Measurements from ENCODE around the gene CCNQ. TPM values are rescaled to one million over a fixed set of nuclear protein-coding genes. Genes with fewer than 3 reads are reported as not detected.

Gene CCNQ
- total RNA-seq, 1 experiment from 2014 or later = 20.3 TPM

DNA sequence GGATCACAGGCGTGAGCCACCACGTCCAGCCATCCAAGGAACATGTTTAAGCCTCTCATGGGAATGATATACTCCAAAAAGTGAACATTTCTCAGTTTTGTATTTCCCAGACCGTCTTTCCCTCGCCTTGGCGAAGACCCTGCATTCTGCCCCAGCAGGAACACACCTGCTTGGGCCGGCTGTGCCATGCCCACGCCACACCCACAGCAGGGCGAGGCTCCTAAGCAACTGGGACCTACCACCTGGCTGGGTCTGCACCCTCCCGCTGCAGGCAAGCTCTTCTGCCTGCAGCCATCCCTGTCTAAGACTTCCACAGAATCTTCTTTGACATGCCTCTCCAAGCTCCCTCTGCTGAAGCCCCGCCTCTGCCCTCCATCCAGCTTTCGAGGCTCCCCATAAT lies 3.6 kb downstream of the CCNQ start:
- no peak for TF ChIP-seq ZBTB33 (IDR thresholded peaks at IDR 0.05; ENCODE audit: extremely low read depth, insufficient replicate concordance, low read length)
- TF ChIP-seq EGR1 (IDR thresholded peaks at IDR 0.05; ENCODE audit: low read depth) = no peak
- TF ChIP-seq EZH2 (IDR thresholded peaks at IDR 0.05) = no peak
- no peak for TF ChIP-seq SRF (IDR thresholded peaks at IDR 0.05; ENCODE audit: low read depth)
- no peak for TF ChIP-seq FOSL1 (IDR thresholded peaks at IDR 0.05; ENCODE audit: low read depth)
- no peak for TF ChIP-seq SIN3A (IDR thresholded peaks at IDR 0.05; ENCODE audit: low read depth)
- TF ChIP-seq YY1 (IDR thresholded peaks at IDR 0.05; ENCODE audit: extremely low read depth, insufficient replicate concordance, low read depth, low read length) = no peak
- no peak for TF ChIP-seq POLR2A (IDR thresholded peaks at IDR 0.05; ENCODE audit: borderline replicate concordance, extremely low read depth, insufficient read depth, insufficient read length)
- TF ChIP-seq TCF7L2 (IDR thresholded peaks at IDR 0.05; ENCODE audit: borderline replicate concordance, extremely low read depth, insufficient read depth, insufficient read length) = no peak
- TF ChIP-seq CTCF (IDR thresholded peaks at IDR 0.05 in 2 of 3, conservative IDR thresholded peaks at IDR 0.05 in 1 of 3; ENCODE audit: borderline replicate concordance in 1 of 3, insufficient read depth in 1 of 3, low read depth in 2 of 3, low read length in 2 of 3) = no peak
- TF ChIP-seq, protein P1, sequence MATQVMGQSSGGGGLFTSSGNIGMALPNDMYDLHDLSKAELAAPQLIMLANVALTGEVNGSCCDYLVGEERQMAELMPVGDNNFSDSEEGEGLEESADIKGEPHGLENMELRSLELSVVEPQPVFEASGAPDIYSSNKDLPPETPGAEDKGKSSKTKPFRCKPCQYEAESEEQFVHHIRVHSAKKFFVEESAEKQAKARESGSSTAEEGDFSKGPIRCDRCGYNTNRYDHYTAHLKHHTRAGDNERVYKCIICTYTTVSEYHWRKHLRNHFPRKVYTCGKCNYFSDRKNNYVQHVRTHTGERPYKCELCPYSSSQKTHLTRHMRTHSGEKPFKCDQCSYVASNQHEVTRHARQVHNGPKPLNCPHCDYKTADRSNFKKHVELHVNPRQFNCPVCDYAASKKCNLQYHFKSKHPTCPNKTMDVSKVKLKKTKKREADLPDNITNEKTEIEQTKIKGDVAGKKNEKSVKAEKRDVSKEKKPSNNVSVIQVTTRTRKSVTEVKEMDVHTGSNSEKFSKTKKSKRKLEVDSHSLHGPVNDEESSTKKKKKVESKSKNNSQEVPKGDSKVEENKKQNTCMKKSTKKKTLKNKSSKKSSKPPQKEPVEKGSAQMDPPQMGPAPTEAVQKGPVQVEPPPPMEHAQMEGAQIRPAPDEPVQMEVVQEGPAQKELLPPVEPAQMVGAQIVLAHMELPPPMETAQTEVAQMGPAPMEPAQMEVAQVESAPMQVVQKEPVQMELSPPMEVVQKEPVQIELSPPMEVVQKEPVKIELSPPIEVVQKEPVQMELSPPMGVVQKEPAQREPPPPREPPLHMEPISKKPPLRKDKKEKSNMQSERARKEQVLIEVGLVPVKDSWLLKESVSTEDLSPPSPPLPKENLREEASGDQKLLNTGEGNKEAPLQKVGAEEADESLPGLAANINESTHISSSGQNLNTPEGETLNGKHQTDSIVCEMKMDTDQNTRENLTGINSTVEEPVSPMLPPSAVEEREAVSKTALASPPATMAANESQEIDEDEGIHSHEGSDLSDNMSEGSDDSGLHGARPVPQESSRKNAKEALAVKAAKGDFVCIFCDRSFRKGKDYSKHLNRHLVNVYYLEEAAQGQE (IDR thresholded peaks at IDR 0.05; ENCODE audit: low read depth) = no peak
- TF ChIP-seq SP1 (IDR thresholded peaks at IDR 0.05; ENCODE audit: low read depth) = no peak
- no peak for TF ChIP-seq ATF3 (IDR thresholded peaks at IDR 0.05)
- TF ChIP-seq POLR2AphosphoS5 (IDR thresholded peaks at IDR 0.05; ENCODE audit: low read depth, low read length) = no peak
- TF ChIP-seq ELF1 (IDR thresholded peaks at IDR 0.05; ENCODE audit: borderline replicate concordance, low read depth) = no peak
- TF ChIP-seq, protein P2, sequence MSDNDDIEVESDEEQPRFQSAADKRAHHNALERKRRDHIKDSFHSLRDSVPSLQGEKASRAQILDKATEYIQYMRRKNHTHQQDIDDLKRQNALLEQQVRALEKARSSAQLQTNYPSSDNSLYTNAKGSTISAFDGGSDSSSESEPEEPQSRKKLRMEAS (IDR thresholded peaks at IDR 0.05) = no peak
- TF ChIP-seq ZFX (IDR thresholded peaks at IDR 0.05) = no peak
- intact Hi-C loops (cut with micrococcal nuclease) = no loop called here
- H3K9me2 ChIP-seq (ENCODE audit: insufficient read depth) = no peaks in the 10 kb centered on the region
- no peak overlapping the region for H3K9ac ChIP-seq (ENCODE audit: low read length)
- H3K9me3 ChIP-seq (ENCODE audit: control insufficient read depth in 1 of 2, insufficient read depth in 1 of 2, low read depth in 1 of 2, low read length in 2 of 2) = no peaks in the 10 kb centered on the region
- H3K27ac ChIP-seq (ENCODE audit: low read depth, low read length) = no peak overlapping the region
- H3K4me1 ChIP-seq (ENCODE audit: control insufficient read depth in 1 of 2, insufficient read depth in 2 of 2, low read length in 2 of 2) = peaks cover 4 to 16% of the 10 kb centered on the region in 2 experiments; a peak in 2 of 4 replicates
- POLR2A ChIA-PET = no interaction called here
- no peak overlapping the region for H3K4me3 ChIP-seq (replicated peaks in 1 of 2; ENCODE audit: low read depth in 1 of 2, low read length in 2 of 2)
- DNase-seq (ENCODE audit: low read depth, low spot score) = no peak
- no TSS peak for BruUV-seq (replicated peaks)
- no peak overlapping the region for H3K4me2 ChIP-seq (ENCODE audit: low read length)
- no peaks in the 10 kb centered on the region; a peak in 1 of 4 replicates for H3K36me3 ChIP-seq (ENCODE audit: control insufficient read depth in 1 of 2, insufficient read depth in 2 of 2, low read length in 2 of 2)
- no peaks in the 10 kb centered on the region for H3K27me3 ChIP-seq (ENCODE audit: insufficient read depth, low read length)
- H2AFZ ChIP-seq (ENCODE audit: low read depth, low read length, poor library complexity, severe bottlenecking) = no peak overlapping the region
- ATAC-seq = no peak
- peaks cover 24% of the 10 kb centered on the region for H3K79me2 ChIP-seq (ENCODE audit: insufficient read depth, low read length)
- RAD21 ChIA-PET (ENCODE audit: low non-redundant PET in 1 of 2, low total read pairs in 2 of 2, uncharacterized antibody in 2 of 2, unreplicated experiment in 2 of 2) = no interaction called here
- CTCF ChIA-PET = no interaction called here
- no peaks in the 10 kb centered on the region for H4K20me1 ChIP-seq (ENCODE audit: insufficient read depth)
